HEK293 (cell line): ENCODE results near the gene LINS1.
A peak's percentile ranks its signal among the peaks of the same experiment; 100 is the strongest.

Experiments used
- CTCF ChIA-PET: fragments of 350-600 bp; formaldehyde crosslinking; extraction: SDS; loops from one replicate; lab custom pipeline; 2021; ENCODE audit warnings: antibody characterized with exemption; lab: Yijun Ruan, JAX
- POLR2A ChIA-PET: fragments of 300-600 bp; formaldehyde crosslinking; extraction: SDS; loops from one replicate; lab custom pipeline; 2020; ENCODE audit warnings: antibody characterized with exemption, inconsistent platforms; lab: Yijun Ruan, JAX
- H3K27ac ChIP-seq: fragments of 200-500 bp; sonication (Bioruptor generic); 2 replicates; pipeline ENCODE4 v1.5.1; 2014; ENCODE audit warnings: low read depth, low read length, control low read depth, inconsistent platforms; ENCODE audit errors: extremely low read depth
- H3K36me3 ChIP-seq, 2 experiments: fragments of 200-500 bp in 1 of 2; sonication (Bioruptor generic) in 1 of 2; 1 replicate in 1 of 2; 2 replicates in 1 of 2; pipeline ENCODE4 v1.5.1; 2014 to 2017; ENCODE audit warnings: inconsistent platforms in 2 of 2, low read length in 2 of 2; ENCODE audit not compliant: control insufficient read depth in 2 of 2, insufficient read depth in 1 of 2
- H3K4me1 ChIP-seq: fragments of 200-500 bp; sonication (Bioruptor generic); 2 replicates; pipeline ENCODE4 v1.5.1; 2014; ENCODE audit warnings: mild to moderate bottlenecking, low read length, inconsistent platforms; ENCODE audit not compliant: control insufficient read depth, insufficient read depth
- H3K4me3 ChIP-seq: 2 replicates; pipeline ENCODE4 v1.5.1; 2011; ENCODE audit warnings: low read depth, mild to moderate bottlenecking, control low read depth, low read length, moderate library complexity
- H3K9me3 ChIP-seq: fragments of 200-500 bp; sonication (Bioruptor generic); 2 replicates; pipeline ENCODE4 v1.5.1; 2014; ENCODE audit warnings: low read depth, low read length, inconsistent platforms; ENCODE audit not compliant: control insufficient read depth, insufficient read depth
- AEBP2 ChIP-seq: fragments of 450-650 bp; formaldehyde crosslinking; IDR thresholded peaks from 2 replicates; pipeline ENCODE4 v1.5.1; 2016; ENCODE audit warnings: missing biosample characterization, missing genetic modification characterization, borderline replicate concordance
- GLIS1 ChIP-seq: fragments of 450-650 bp; formaldehyde crosslinking; IDR thresholded peaks from 2 replicates; pipeline ENCODE4 v1.5.1; 2016; ENCODE audit warnings: missing biosample characterization, missing genetic modification characterization
- KLF1 ChIP-seq: fragments of 450-650 bp; formaldehyde crosslinking; IDR thresholded peaks from 2 replicates; pipeline ENCODE4 v1.5.1; 2016; ENCODE audit warnings: missing biosample characterization, missing genetic modification characterization
- MEIS1 ChIP-seq: sonication (generic); formaldehyde crosslinking; IDR thresholded peaks from 2 replicates; pipeline ENCODE4 v1.8.1; 2022; ENCODE audit warnings: missing genetic modification reagents, mild to moderate bottlenecking, borderline replicate concordance
- SALL2 ChIP-seq: fragments of 450-650 bp; formaldehyde crosslinking; IDR thresholded peaks from 2 replicates; pipeline ENCODE4 v1.5.0; 2017; ENCODE audit warnings: missing biosample characterization, mild to moderate bottlenecking, missing genetic modification characterization, borderline replicate concordance
- SP7 ChIP-seq: fragments of 450-650 bp; formaldehyde crosslinking; IDR thresholded peaks from 2 replicates; pipeline ENCODE4 v1.5.1; 2016; ENCODE audit warnings: missing biosample characterization, missing genetic modification characterization
- TCF7L2 ChIP-seq: IDR thresholded peaks from 2 replicates; pipeline ENCODE4 v1.6.1; 2011; ENCODE audit warnings: low read depth, mild to moderate bottlenecking, inconsistent platforms, low read length, moderate library complexity, borderline replicate concordance
- WT1 ChIP-seq: fragments of 450-650 bp; formaldehyde crosslinking; IDR thresholded peaks from 2 replicates; pipeline ENCODE4 v1.5.1; 2016; ENCODE audit warnings: missing biosample characterization, missing genetic modification characterization
- ZBTB11 ChIP-seq: fragments of 450-650 bp; formaldehyde crosslinking; conservative IDR thresholded peaks from 2 replicates; pipeline ENCODE4 v1.5.1; 2016; ENCODE audit warnings: low read depth, missing biosample characterization, missing genetic modification characterization
- ZFP3 ChIP-seq: fragments of 450-650 bp; formaldehyde crosslinking; IDR thresholded peaks from 2 replicates; pipeline ENCODE4 v1.5.1; 2016; ENCODE audit warnings: low read depth, missing biosample characterization, missing genetic modification characterization
- ZNF169 ChIP-seq: fragments of 450-650 bp; formaldehyde crosslinking; IDR thresholded peaks from 2 replicates; pipeline ENCODE4 v1.5.1; 2016; ENCODE audit warnings: missing biosample characterization, missing genetic modification characterization
- ZNF174 ChIP-seq: fragments of 450-650 bp; formaldehyde crosslinking; IDR thresholded peaks from 2 replicates; pipeline ENCODE4 v1.5.0; 2017; ENCODE audit warnings: missing biosample characterization, mild to moderate bottlenecking, missing genetic modification characterization
- ZNF18 ChIP-seq: fragments of 450-650 bp; formaldehyde crosslinking; IDR thresholded peaks from 2 replicates; pipeline ENCODE4 v1.5.1; 2016; ENCODE audit warnings: missing biosample characterization, missing genetic modification characterization
- ZNF19 ChIP-seq: fragments of 450-650 bp; formaldehyde crosslinking; IDR thresholded peaks from 2 replicates; pipeline ENCODE4; 2016; ENCODE audit warnings: missing biosample characterization, missing genetic modification characterization, low read depth
- ZNF423 ChIP-seq: fragments of 450-650 bp; formaldehyde crosslinking; IDR thresholded peaks from 2 replicates; pipeline ENCODE4 v1.5.1; 2016; ENCODE audit warnings: missing biosample characterization, missing genetic modification characterization
- ZNF555 ChIP-seq: fragments of 450-650 bp; formaldehyde crosslinking; conservative IDR thresholded peaks from 2 replicates; pipeline ENCODE4 v1.5.1; 2017; ENCODE audit warnings: missing biosample characterization, mild to moderate bottlenecking, missing genetic modification characterization, inconsistent platforms
- ZNF777 ChIP-seq: fragments of 450-650 bp; formaldehyde crosslinking; IDR thresholded peaks from 2 replicates; pipeline ENCODE4 v1.5.1; 2017; ENCODE audit warnings: missing biosample characterization, missing genetic modification characterization, borderline replicate concordance
- TF ChIP-seq, protein P1 (sequence below): fragments of 450-650 bp; formaldehyde crosslinking; IDR thresholded peaks from 2 replicates; pipeline ENCODE4 v1.5.1; 2016; ENCODE audit warnings: missing biosample characterization, missing genetic modification characterization

The LINS1 gene

GRCh38 chr15:100601163-100601562 lies 821 bp downstream of the LINS1 start:
- peak; percentile 73 for TF ChIP-seq ZBTB11 (tag by site-specific recombination)
- TF ChIP-seq ZNF169 (tag by site-specific recombination) = no peak
- TF ChIP-seq ZNF18 (tag by site-specific recombination) = peak; percentile 41; the same call in 1 of the 2 replicates
- TF ChIP-seq, all 188 proteins: peak for 2
- CTCF ChIA-PET = interaction anchor here (1.3 to 1.4 kb wide), 3 partner anchors 28 to 407 kb away, joined by 3 to 11 read pairs (median 3); partner anchors contain the start of gene ADAMTS17
- Histone ChIP-seq H3K9me3 (no peaks in the 10 kb centered on the region), H3K36me3 (peaks cover 15 to 20% of the 10 kb centered on the region in 2 experiments; a peak in 2 of 3 replicates), H3K4me3 (peak overlapping the region; percentile 91), H3K4me1 (peaks cover 14% of the 10 kb centered on the region), H3K27ac (peak overlapping the region; percentile 62; the same call in 1 of the 2 replicates)
- POLR2A ChIA-PET = no interaction called here

GRCh38 chr15:100598655-100599054 lies 3.3 kb downstream of the LINS1 start:
- H3K36me3 ChIP-seq = no peaks in the 10 kb centered on the region; a peak in 1 of 3 replicates
- no peaks in the 10 kb centered on the region for H3K9me3 ChIP-seq
- POLR2A ChIA-PET = no interaction called here
- TF ChIP-seq GLIS1 (tag by site-specific recombination) (no peak), TCF7L2 (no peak), ZNF555 (tag by site-specific recombination) (no peak), SP7 (no peak), SALL2 (no peak), AEBP2 (no peak), MEIS1 (no peak), ZNF174 (tag by site-specific recombination) (no peak), WT1 (no peak), ZFP3 (tag by site-specific recombination) (no peak), ZNF423 (tag by site-specific recombination) (no peak), ZNF19 (tag by site-specific recombination) (no peak), KLF1 (tag by site-specific recombination) (no peak), ZNF777 (tag by site-specific recombination) (no peak)
- TF ChIP-seq, protein P1, sequence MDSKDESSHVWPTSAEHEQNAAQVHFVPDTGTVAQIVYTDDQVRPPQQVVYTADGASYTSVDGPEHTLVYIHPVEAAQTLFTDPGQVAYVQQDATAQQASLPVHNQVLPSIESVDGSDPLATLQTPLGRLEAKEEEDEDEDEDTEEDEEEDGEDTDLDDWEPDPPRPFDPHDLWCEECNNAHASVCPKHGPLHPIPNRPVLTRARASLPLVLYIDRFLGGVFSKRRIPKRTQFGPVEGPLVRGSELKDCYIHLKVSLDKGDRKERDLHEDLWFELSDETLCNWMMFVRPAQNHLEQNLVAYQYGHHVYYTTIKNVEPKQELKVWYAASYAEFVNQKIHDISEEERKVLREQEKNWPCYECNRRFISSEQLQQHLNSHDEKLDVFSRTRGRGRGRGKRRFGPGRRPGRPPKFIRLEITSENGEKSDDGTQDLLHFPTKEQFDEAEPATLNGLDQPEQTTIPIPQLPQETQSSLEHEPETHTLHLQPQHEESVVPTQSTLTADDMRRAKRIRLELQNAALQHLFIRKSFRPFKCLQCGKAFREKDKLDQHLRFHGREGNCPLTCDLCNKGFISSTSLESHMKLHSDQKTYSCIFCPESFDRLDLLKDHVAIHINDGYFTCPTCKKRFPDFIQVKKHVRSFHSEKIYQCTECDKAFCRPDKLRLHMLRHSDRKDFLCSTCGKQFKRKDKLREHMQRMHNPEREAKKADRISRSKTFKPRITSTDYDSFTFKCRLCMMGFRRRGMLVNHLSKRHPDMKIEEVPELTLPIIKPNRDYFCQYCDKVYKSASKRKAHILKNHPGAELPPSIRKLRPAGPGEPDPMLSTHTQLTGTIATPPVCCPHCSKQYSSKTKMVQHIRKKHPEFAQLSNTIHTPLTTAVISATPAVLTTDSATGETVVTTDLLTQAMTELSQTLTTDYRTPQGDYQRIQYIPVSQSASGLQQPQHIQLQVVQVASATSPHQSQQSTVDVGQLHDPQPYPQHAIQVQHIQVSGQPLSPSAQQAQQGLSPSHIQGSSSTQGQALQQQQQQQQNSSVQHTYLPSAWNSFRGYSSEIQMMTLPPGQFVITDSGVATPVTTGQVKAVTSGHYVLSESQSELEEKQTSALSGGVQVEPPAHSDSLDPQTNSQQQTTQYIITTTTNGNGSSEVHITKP = no peak
- TF ChIP-seq, all 188 proteins: peak for 0
- Histone ChIP-seq H3K4me3 (no peak overlapping the region), H3K4me1 (peaks cover 12% of the 10 kb centered on the region), H3K27ac (no peak overlapping the region)
- CTCF ChIA-PET = interaction anchor here (0.9 kb wide), 1 partner anchor 257 kb away, joined by 3 read pairs; the partner anchor contains the start of gene ADAMTS17
